ENCODE measurements around the gene MBD1.
"Not testable (repeated sequence)": the region's sequence is repeated elsewhere in the genome, so short reads cannot be mapped to it uniquely, and the experiment has no call there.

Gene MBD1

GRCh38 chr18:50289108-50289443 is 7.8 kb upstream of the MBD1 start:
- DNase-seq = no peak

DNA sequence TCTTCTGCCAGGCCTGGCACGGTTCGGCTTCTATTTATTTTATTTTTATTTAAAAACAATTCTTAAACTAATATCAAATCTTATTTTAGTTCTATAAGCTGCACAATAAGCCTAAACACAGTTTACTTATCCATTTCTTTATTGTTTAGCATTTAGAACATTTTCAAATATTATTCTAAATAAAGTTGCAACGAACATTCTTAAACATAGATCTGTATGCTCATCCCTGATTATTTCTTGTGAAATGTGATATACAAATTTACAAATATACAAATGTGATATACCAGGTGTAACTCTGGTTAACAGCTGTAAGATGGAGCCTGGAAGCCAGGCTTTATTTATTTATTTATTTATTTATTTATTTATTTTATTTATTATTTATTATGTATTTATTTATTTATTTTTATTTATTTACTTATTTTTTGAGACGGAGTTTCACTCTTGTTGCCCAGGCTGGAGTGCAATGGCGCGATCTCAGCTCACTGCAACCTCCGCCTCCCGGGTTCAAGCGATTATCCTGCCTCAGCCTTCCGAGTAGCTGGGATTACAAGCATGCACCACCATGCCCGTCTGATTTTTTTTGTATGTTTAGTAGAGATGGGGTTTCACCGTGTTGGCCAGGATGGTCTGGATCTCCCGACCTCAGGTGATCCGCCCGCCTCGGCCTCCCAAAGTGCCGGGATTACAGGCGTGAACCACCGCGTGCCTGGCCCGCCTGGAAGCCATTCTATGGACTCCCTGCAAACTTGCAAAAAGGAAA is 7.2 kb upstream of the MBD1 start:
- not testable (repeated sequence) for DNase-seq

- DNase-seq = peak; percentile 89
These were observed 6.4 kb upstream of the MBD1 start, which contains the start of gene CXXC1 for GRCh38 chr18:50287441-50288347. TSS of gene CXXC1 (minus strand) at chr18:50287692. CDS start at chr18:50287589, 103 bp downstream.

- no peak for DNase-seq
These were observed 5.7 kb upstream of the MBD1 start for GRCh38 chr18:50287028-50287440.

- no peak for DNase-seq
These were observed 5.2 kb upstream of the MBD1 start for GRCh38 chr18:50286391-50287027.

GRCh38 chr18:50285631-50286321 is 4.5 kb upstream of the MBD1 start:
- DNase-seq = no peak

DNA sequence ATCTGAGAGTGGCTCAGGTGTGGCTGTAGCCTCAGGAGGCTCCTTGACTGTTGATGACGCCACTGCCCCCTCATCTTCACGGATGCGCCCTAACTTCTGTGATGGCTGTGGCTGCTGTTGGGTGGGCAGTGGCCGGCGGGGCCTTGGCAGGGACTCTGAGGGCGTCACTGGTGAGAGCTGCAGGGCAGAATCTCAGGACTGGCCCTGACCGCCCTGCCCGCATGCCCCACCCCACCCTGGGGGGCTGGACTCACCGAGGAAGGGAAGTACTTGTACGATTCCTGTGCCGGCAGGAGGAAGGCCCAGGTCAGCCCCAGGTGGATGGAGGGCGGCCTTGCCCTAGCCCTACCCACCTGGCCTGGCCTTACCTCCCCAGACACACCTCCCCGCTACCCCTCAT is 3.7 kb upstream of the MBD1 start:
- no peak for DNase-seq

- DNase-seq = no peak
These were observed 3.0 kb upstream of the MBD1 start for GRCh38 chr18:50284255-50284885.

- DNase-seq = no peak
These were observed 2.3 kb upstream of the MBD1 start for GRCh38 chr18:50283469-50284209.

GRCh38 chr18:50282521-50283335 is 1.4 kb upstream of the MBD1 start:
- DNase-seq = no peak

DNA sequence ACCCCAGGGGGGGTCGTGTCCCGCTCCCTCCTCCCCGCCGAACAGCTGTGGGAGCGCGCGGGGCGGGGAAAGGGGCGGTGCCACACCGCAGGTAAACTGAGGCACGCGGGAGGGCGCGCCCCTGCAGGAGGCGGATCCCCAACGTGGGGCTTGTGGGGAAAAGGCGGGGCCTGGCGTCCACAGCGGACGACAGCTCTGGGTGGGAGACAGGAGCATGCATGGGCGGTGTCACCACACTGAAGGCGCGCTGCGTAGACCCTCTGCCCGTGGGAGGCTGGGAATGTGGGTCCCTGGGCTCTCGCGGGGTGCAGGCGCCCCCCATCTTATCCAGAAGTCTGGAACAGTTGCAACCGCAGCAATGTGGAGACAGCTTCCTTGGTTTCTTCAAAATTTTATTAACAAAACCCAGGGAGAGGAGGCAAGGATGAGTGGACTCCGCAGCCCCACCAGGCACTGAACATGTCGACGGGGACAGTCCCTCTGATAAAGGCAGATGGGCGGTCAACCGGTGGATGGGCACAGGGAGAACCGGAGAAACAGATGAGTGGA is 723 bp upstream of the MBD1 start:
- no peak for DNase-seq

DNA sequence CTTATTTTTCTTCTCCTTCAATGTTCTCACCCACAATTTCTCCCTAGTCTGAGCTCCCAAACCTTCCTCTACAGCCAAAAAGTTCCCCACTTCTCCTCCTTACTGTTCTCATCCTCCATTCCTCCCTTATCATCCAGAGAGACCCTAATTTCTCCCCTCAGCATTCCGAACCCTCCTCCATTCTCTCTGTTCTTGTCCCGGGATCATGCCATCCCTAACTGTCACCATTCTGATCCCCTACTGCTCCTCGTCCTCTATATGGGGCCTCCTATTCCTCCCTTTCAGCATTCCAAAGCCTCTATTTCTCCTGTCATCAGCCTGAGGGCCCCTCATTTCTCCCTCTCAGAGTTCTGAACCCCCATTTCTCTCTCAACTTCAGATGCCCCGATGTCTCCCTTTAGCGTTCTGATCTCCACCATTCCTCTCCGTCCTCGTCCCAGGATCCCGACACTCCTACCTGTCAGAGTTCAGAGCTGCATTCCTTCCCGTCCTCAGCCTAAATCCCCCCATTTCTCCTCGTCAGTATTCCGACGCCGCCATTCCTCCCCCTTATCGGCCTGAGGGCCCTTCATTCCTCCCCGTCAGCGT is 522 bp downstream of the MBD1 start:
- DNase-seq = no peak

GRCh38 chr18:50279752-50280151 is 1.6 kb downstream of the MBD1 start:
- DNase-seq = no peak

GRCh38 chr18:50277942-50278341 is 3.4 kb downstream of the MBD1 start:
- DNase-seq = no peak

- no peak for DNase-seq
These were observed 4.9 kb downstream of the MBD1 start for GRCh38 chr18:50276452-50276851.

GRCh38 chr18:50275503-50276036 is 5.8 kb downstream of the MBD1 start:
- DNase-seq = no peak

DNA sequence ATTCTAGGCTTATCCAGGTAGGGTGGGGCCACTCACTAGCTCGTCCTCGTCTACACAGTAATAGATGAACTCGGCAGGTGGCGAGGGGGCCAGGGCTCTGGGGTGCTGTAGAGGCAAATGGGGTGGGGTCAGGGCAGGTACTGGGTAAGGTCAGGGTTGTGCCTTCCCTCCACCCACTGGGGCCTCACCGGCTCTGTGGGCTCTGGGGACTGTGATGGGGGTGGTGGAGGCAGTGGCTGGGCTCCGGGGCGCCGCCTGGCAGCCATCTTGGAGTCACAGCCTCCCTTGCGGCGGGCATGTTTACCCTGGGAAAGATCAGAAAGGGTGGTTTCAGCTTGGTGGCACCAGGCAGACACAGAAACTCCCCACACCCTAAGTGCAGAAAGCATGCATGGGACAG is 6.4 kb downstream of the MBD1 start:
- no peak for DNase-seq

GRCh38 chr18:50274044-50274442 is 7.3 kb downstream of the MBD1 start:
- no peak for DNase-seq

GRCh38 chr18:50273203-50274043 is 7.9 kb downstream of the MBD1 start:
- no peak for DNase-seq

Data from NCI-H2081 treated with DMSO at 0.1 percent for 48 hours (cell line).